Hematopoietic multipotent progenitor cell (in vitro differentiated cells): ENCODE results near the gene GOLGA8B. TPM values are rescaled to one million over a fixed set of nuclear protein-coding genes. Genes with fewer than 3 reads are reported as not detected.
"Not testable (repeated sequence)": the region's sequence is repeated elsewhere in the genome, so short reads cannot be mapped to it uniquely, and the experiment has no call there.

Source experiments
- DNase-seq, 3 donors: peaks; one replicate each; pipeline ENCODE4 v3.0.0-alpha.2; 2011 to 2015; ENCODE audit warnings: low read depth in 2 of 3, low spot score in 2 of 3
- total RNA-seq: library from RNA; depleted of rRNA; stranded (reverse); fragments of >200 nt; gene quantifications from one replicate; pipeline ENCODE4 v1.2.3, GENCODE V29; 2012

GOLGA8B gene
- 96.1 TPM for total RNA-seq

DNA sequence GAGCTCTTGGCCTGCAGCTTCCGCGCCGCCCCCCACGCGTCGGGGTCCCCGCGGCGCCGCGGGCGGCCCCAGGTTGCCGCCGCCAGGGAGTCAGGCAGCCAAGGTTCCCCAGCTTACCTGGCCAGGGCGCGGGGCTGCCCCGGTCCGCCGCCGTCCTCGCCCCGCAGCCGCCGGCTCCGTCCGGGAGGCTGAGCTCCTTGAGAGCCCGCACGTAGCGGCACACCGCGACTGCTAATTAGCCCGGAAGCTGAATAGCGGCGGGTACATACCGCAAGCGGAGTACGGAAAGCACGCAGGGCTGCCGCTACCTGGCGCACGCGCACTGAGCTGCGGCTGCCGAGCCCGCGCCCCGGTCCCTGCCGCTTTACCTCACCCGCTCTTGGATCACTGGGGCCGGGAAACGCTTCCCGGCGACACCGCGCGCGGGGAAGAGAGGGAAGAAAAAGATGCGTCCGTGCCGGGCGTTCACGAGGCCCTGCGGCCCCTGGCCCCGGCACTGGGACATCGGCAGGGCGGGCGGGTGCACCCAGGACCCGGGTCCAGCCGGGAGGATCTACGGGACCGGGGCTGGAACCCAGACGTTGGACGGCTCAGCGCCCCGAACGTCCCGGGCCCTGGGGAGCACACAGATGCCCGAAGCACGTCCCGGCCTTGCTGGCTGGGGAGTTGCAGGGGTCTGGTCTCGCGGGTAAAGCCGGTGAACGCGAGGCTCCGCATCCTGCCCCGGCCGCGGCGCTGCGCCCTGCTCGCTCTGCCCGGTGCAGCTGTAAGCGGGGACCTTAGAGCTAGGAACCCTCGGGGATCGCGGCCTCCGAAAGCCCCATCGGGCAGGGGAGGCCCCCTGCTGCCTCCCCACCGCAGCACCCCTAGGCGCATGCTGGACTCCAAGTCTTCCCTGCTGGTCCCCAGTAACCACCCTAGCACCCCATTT is at the start of gene GOLGA8B:
TSS of gene GOLGA8B (minus strand) at position 253 of the 931 bp plus-strand sequence. CDS start 47,739 bp downstream, outside the sequence.
- peak; percentile 70 to 80 (median 74) for DNase-seq

DNA sequence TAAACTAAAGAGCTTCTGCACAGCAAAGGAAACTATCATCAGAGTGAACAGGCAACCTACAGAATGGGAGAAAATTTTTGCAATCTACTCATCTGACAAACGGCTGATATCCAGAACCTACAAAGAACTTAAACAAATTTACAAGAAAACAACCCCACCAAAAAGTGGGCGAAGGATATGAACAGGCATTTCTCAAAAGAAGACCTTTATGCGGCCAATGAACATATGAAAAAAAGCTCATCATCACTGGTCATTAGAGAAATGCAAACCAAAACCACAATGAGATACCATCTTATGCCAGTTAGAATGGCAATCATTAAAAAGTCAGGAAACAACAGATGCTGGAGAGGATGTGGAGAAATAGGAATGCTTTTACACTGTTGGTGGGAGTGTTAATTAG is 49.7 kb upstream of the GOLGA8B start:
- not testable (repeated sequence) for DNase-seq

- DNase-seq, result no peak
These were observed 45.2 kb upstream of the GOLGA8B start for GRCh38 chr15:34628577-34629152.

DNA sequence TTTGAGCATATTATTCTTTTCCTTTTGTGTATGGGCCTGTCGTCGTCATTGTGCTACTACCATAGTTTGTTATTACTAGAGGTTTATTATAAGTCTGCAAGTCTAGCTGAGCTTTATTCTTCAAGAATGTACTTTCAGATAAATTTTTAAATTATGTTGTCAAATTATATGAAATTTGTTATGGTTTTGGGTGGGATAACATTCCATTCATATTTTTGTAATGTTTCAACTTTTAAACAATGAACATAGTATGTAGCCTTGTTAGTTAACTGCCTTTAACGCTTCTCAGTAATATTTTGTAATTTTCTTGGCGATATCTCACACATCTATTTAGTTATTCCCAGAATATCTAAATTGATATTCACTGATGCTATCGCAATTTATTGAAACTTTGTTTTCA is 41.6 kb upstream of the GOLGA8B start:
- no peak for DNase-seq

DNA sequence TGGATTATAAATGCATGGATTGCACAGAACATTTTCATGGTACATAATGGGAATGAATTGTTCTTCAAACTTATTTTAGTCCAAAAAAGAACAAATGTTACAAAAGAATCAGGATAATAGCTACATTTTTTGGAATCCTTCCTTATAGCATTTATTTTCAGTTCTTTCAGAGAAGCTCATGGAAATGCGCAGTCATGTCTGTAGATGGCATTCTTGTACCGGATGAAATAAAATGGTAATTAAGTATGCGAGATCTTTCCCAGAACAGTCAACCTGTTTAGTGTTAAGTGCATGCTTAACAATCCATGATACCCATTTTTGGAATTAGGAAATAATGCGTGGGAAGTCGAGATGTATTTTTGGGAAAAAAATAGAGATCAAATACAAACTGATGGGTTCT is 38.2 kb upstream of the GOLGA8B start:
- DNase-seq, result peak in 1 of 3 donors; percentile 73

- DNase-seq, result peak in 2 of 3 donors; percentile 70 to 91
These were observed 37.4 kb upstream of the GOLGA8B start for GRCh38 chr15:34620814-34621213.

DNA sequence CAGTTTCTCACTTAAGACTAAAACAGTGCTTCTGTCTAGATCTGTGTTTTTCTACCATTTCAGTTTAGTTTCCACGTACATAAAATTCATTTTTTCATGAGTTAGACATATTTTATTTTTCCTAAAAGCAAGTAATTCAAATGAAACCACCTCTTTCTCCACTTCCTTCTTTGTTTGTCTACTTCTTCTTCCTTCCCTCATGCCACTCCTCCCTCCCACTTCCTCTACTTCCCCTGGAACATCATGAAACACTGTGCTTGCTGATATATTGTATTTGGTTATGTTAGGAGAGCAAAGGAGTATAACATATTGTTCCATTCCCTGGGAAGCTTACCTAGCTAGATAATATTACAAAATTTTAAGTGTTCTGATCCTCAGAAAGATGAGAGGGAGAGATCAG is 36.7 kb upstream of the GOLGA8B start:
- no peak for DNase-seq

- DNase-seq, result no peak
These were observed 35.7 kb upstream of the GOLGA8B start for GRCh38 chr15:34619151-34619550.

GRCh38 chr15:34618073-34618472 is 34.6 kb upstream of the GOLGA8B start:
- DNase-seq, result no peak

GRCh38 chr15:34616613-34617012 is 33.2 kb upstream of the GOLGA8B start:
- no peak for DNase-seq

DNA sequence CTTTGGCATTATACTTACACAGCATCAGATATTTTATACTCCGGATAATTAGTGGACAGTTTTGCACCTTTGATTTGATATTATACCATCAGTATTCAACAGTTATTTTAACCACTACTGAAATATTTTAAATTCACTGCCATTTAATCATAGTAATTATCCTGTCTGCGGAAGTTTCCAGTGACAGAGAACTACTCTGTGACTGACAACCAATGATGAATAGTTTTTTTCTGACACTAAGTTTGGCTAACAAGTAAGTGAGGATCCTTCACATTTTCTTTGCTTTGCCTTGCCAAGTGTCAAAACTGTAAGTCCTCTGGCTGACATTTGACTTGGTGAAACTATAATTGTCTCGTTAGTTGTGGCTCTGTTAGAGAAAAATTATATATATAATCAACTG is 30.5 kb upstream of the GOLGA8B start:
- DNase-seq, result no peak

- DNase-seq, result peak in 1 of 3 donors; percentile 26
These were observed 29.9 kb upstream of the GOLGA8B start for GRCh38 chr15:34613301-34613700.

- DNase-seq, result peak in 1 of 3 donors; percentile 45
These were observed 26.9 kb upstream of the GOLGA8B start for GRCh38 chr15:34610354-34610753.

DNA sequence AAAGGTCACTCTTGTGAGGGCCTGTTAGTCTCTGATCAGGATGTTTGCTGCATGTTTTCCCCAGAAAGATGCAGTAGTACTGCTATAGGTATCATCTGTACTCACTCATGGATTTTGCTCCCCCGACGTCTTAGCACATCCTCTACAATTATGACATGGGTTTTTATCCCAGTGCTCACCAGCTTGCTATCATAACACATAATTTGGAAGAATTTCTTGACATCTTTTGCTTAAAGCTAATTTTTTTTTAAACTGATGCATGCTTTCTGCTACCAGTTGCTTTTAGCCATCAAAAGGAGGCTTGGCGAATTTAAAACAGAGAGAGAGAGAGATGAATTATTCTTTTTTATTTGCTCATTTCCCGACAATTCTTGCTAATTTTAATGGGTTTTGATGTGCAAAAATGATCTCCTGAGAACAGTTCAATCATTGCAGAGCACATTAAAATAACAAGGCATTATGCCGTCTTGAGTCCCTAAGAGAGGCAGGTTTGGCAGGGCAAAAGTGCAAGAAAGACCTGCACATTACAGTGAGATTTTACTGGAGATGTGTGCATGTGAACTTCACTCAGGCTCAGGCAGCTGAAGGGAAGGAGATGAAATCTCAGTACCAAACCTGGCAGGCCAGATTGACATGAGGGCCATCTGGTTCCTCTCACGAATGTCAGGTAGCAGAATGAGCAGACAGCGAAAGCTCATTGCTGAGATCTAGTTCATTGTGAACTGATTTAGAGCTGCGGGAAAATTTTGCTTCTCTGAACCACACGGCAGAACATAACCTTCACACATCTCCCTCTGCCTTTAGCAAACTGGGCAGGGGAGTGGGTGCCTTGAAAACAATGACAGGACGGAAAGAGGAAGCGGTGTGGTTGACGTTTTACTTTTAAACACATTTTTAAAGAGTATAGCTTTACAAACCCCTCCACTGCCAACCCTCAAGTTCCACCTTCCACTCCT is 25.9 kb upstream of the GOLGA8B start:
- peak in 1 of 3 donors; percentile 62 for DNase-seq

DNA sequence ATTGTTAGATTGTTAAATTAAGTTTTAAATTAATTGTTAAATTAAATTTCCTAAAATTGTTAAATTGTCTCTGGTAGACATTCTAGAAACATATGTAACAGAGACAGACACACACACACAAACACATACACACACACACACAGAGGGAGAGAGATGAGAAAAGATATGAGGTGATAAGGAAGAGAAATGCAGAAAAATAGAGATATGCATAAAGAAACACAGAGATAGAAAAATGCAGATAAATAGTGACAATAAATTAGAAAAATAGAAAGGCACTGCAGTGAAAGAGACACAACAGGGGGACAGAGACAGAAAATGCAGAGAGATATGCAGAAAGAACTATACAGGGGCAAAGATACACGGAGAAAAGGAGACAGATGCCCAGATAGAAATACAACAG is 25.1 kb upstream of the GOLGA8B start:
- DNase-seq, result no peak

- no peak for DNase-seq
These were observed 24.4 kb upstream of the GOLGA8B start for GRCh38 chr15:34607832-34608231.

GRCh38 chr15:34606545-34606944 is 23.1 kb upstream of the GOLGA8B start:
- DNase-seq, result no peak

GRCh38 chr15:34606131-34606530 is 22.7 kb upstream of the GOLGA8B start:
- no peak for DNase-seq

DNA sequence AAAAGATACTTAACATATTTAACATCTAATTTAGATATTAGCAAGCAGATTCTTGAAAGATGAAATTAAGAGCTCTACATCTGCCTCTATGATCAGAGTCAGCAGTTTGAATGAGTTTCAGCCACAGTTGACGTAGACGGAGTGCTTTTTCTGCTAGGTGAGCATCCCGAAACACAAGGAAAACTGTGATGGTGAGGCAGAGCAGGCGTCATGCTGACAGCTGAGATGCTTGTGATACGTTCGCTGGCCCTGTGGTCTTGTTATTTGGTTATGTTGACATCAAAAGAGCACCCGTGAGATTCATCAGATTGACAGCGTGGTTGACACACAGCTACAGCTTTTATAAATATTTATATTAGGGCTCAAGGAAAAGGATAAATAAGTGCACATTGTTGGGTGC is 19.6 kb upstream of the GOLGA8B start:
- no peak for DNase-seq

DNA sequence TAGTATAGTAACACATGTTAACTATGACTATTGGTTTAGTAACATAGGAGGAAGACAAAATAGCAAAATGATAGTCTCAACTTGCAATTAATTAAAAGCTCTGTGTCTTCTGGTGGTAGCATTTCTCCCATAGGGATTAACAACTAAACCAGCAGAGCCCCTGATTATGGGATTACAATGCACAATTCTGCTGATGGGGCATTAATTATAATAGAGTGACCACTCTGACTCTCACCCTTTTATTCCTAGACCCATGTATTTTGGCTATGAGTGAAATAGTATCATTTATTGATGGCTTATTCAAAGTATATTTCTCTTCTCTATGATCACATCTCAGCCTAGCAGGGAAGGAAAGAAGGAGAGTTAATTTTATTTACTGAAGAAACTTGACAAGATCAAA is 17.5 kb upstream of the GOLGA8B start:
- no peak for DNase-seq
